Parathyroid adenoma (tissue), 2 donors: ENCODE results near the gene TLR6.

ENCODE experiments used
- H2AFZ ChIP-seq: fragments of 300-600 bp; sonication (generic); one replicate; pipeline ENCODE4 v1.7.0; 2017; ENCODE audit warnings: antibody characterized with exemption, mild to moderate bottlenecking
- H3K27ac ChIP-seq: fragments of 300-600 bp; sonication (generic); one replicate; pipeline ENCODE4 v1.7.0; 2017
- H3K27me3 ChIP-seq: fragments of 300-600 bp; sonication (generic); one replicate; pipeline ENCODE4 v1.7.0; 2017; ENCODE audit warnings: low read length; ENCODE audit not compliant: control insufficient read depth, insufficient read depth
- H3K36me3 ChIP-seq: fragments of 300-600 bp; sonication (generic); one replicate; pipeline ENCODE4 v1.7.0; 2017; ENCODE audit warnings: low read length; ENCODE audit not compliant: control insufficient read depth, insufficient read depth
- H3K4me1 ChIP-seq: fragments of 300-600 bp; sonication (generic); one replicate; pipeline ENCODE4 v1.7.0; 2017; ENCODE audit warnings: control low read depth
- H3K4me2 ChIP-seq: fragments of 300-600 bp; sonication (generic); one replicate; pipeline ENCODE4 v1.7.0; 2017; ENCODE audit warnings: low read length
- H3K4me3 ChIP-seq: fragments of 300-600 bp; sonication (generic); one replicate; pipeline ENCODE4 v1.7.0; 2017; ENCODE audit warnings: low read depth, low read length
- H3K79me2 ChIP-seq: fragments of 300-600 bp; sonication (generic); one replicate; pipeline ENCODE4 v1.7.0; 2017; ENCODE audit warnings: control low read depth
- H3K9ac ChIP-seq: fragments of 300-600 bp; sonication (generic); one replicate; pipeline ENCODE4 v1.7.0; 2017; ENCODE audit warnings: mild to moderate bottlenecking
- H3K9me3 ChIP-seq: fragments of 300-600 bp; sonication (generic); one replicate; pipeline ENCODE4 v1.7.0; 2017; ENCODE audit warnings: low read length; ENCODE audit not compliant: control insufficient read depth
- CTCF ChIP-seq: fragments of 300-600 bp; sonication (generic); IDR thresholded peaks from one replicate; pipeline ENCODE4 v1.7.0; 2017; ENCODE audit warnings: antibody characterized with exemption, mild to moderate bottlenecking
- donor health status: primary hyperparathyroidism.

Gene TLR6

GRCh38 chr4:38873290-38873944 lies 16.8 kb upstream of the TLR6 start:
- Histone ChIP-seq H3K4me3 (no peak overlapping the region), H3K79me2 (no peaks in the 10 kb centered on the region), H2AFZ (no peak overlapping the region), H3K36me3 (no peaks in the 10 kb centered on the region), H3K9ac (no peak overlapping the region), H3K4me2 (peak overlapping the region; percentile 21), H3K27ac (peak overlapping the region; percentile 5), H3K27me3 (no peaks in the 10 kb centered on the region), H3K9me3 (no peaks in the 10 kb centered on the region), H3K4me1 (no peaks in the 10 kb centered on the region)
- TF ChIP-seq CTCF, result no peak

GRCh38 chr4:38872620-38873019 lies 16.0 kb upstream of the TLR6 start:
- Histone ChIP-seq H3K4me3 (no peak overlapping the region), H2AFZ (no peak overlapping the region), H3K79me2 (no peaks in the 10 kb centered on the region)

GRCh38 chr4:38871593-38871992 lies 15.0 kb upstream of the TLR6 start:
- Histone ChIP-seq H3K9ac (no peak overlapping the region), H3K4me2 (no peak overlapping the region), H3K79me2 (no peaks in the 10 kb centered on the region), H2AFZ (no peak overlapping the region), H3K36me3 (no peaks in the 10 kb centered on the region), H3K4me3 (no peak overlapping the region), H3K9me3 (no peaks in the 10 kb centered on the region), H3K27ac (no peak overlapping the region), H3K27me3 (no peaks in the 10 kb centered on the region), H3K4me1 (peaks cover 2% of the 10 kb centered on the region)
- no peak for TF ChIP-seq CTCF

More at GRCh38 chr4:38872620-38873019, 16.0 kb upstream of the TLR6 start:
- Histone ChIP-seq H3K36me3 (no peaks in the 10 kb centered on the region), H3K27me3 (no peaks in the 10 kb centered on the region), H3K9ac (no peak overlapping the region), H3K4me1 (no peaks in the 10 kb centered on the region), H3K27ac (no peak overlapping the region), H3K9me3 (no peaks in the 10 kb centered on the region), H3K4me2 (peak overlapping the region; percentile 21)
- TF ChIP-seq CTCF, result no peak

GRCh38 chr4:38870098-38870808 lies 13.6 kb upstream of the TLR6 start:
- Histone ChIP-seq H2AFZ (no peak overlapping the region), H3K27me3 (no peaks in the 10 kb centered on the region), H3K4me1 (peaks cover 2% of the 10 kb centered on the region), H3K79me2 (no peaks in the 10 kb centered on the region), H3K9ac (no peak overlapping the region), H3K27ac (no peak overlapping the region), H3K9me3 (no peaks in the 10 kb centered on the region), H3K36me3 (no peaks in the 10 kb centered on the region), H3K4me3 (no peak overlapping the region), H3K4me2 (no peak overlapping the region)
- TF ChIP-seq CTCF, result no peak
